ENCODE results near the gene PPT2. TPM values are rescaled to one million over a fixed set of nuclear protein-coding genes. Genes with fewer than 3 reads are reported as not detected.

PPT2 gene
- total and polyA plus RNA-seq, 2 of the 8 experiments (the other 6 are each of a cell fraction or from before 2014, with no cell fraction given): 24.1 to 39.5 TPM

DNA sequence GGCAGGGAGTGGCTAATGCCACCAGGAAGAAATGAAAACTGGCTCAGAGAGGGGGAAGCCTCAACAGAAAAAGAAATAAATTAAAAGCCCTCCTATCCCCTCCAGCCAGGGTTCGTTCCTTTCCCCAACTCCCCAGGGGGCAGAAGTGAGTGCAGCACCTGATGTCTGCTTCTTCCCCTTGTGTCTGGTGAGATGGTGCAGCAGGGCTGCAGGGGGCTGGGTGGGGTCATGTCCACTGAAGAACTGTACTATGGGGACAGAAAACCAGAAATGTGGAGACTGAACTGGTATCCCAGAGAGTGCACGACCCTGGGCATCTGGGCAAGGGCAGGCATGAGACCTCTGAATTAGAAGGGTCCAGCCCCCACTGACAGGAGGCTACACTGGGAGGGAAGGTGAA, 14.4 kb downstream of the PPT2 start:
- no peak for FAIRE-seq
- H3K9ac ChIP-seq (replicated peaks in 1 of 4; ENCODE audit: extremely low read depth in 1 of 4, low read depth in 3 of 4, low read length in 3 of 4): no peak overlapping the region
- H3K4me2 ChIP-seq (ENCODE audit: insufficient read depth in 1 of 2, low read depth in 2 of 2, low read length in 2 of 2): no peak overlapping the region
- H2AK5ac ChIP-seq (ENCODE audit: low read depth, low read length): no peak overlapping the region
- H2BK5ac ChIP-seq (ENCODE audit: low read depth, low read length): no peak overlapping the region
- H3K4ac ChIP-seq (replicated peaks; ENCODE audit: insufficient read length, low read depth, low read length): no peak overlapping the region
- no peak overlapping the region for H2AFZ ChIP-seq (ENCODE audit: low read length)
- H2BK120ac ChIP-seq (replicated peaks; ENCODE audit: low read depth, low read length): no peak overlapping the region
- H3K4me3 ChIP-seq (ENCODE audit: extremely low read depth in 1 of 4, insufficient read depth in 2 of 4, low read depth in 3 of 4, low read length in 4 of 4): no peak overlapping the region
- peaks cover 1 to 9% (median 3%) of the 10 kb centered on the region in 4 experiments; a peak in 5 of 7 replicates for H3K4me1 ChIP-seq (replicated peaks in 1 of 4; ENCODE audit: control insufficient read depth in 3 of 4, insufficient read depth in 4 of 4, low read length in 3 of 4)
- no peak overlapping the region for H3K14ac ChIP-seq (ENCODE audit: insufficient read length)
- CTCF ChIA-PET (ENCODE audit: partially characterized antibody): interaction anchor here (1.1 to 6.7 kb wide), 6 partner anchors 10 to 54 kb away, joined by 3 to 72 read pairs (median 8); no protein-coding TSS in a partner anchor
- H2BK12ac ChIP-seq (ENCODE audit: low read depth, low read length): no peak overlapping the region
- no peak overlapping the region for H3K27ac ChIP-seq (ENCODE audit: low read depth, low read length)
- no peak overlapping the region for H2BK15ac ChIP-seq (ENCODE audit: low read length)
- no peak overlapping the region for H4K5ac ChIP-seq (ENCODE audit: insufficient read length, low read depth, low read length)
- no peak overlapping the region for H3K23ac ChIP-seq (ENCODE audit: insufficient read length)
- 88% methylated on average over 2 of the region's 2 CpGs; no CpG with 5 or more reads in 1 of the 2 experiments for WGBS, 2 experiments (ENCODE audit: extremely low coverage in 1 of 2, insufficient coverage in 1 of 2, insufficient read length in 1 of 2, insufficient replicate concordance in 2 of 2, low coverage in 1 of 2, low lambda C conversion rate in 2 of 2, missing lambda C conversion rate in 1 of 2)
- no peaks in the 10 kb centered on the region for H3K23me2 ChIP-seq (ENCODE audit: low read depth, low read length)
- POLR2A ChIA-PET (ENCODE audit: partially characterized antibody): interaction anchor here (0.9 to 6.8 kb wide), 10 partner anchors 8 to 198 kb away, joined by 3 to 49 read pairs (median 4); partner anchors contain the start of genes AGPAT1, FKBPL, PRRT1 and TNXB
- H3K36me3 ChIP-seq (ENCODE audit: control insufficient read depth in 2 of 4, insufficient read depth in 4 of 4, low read length in 3 of 4): peaks cover 4 to 41% (median 32%) of the 10 kb centered on the region in 4 experiments
- H3K27me3 ChIP-seq (replicated peaks in 1 of 4; ENCODE audit: control insufficient read depth in 3 of 4, extremely low read depth in 1 of 4, insufficient read depth in 3 of 4, low read length in 3 of 4): no peaks in the 10 kb centered on the region
- H3K79me2 ChIP-seq (ENCODE audit: control insufficient read depth in 1 of 2, insufficient read depth in 2 of 2, low read length in 2 of 2): peaks cover 0 to 13% of the 10 kb centered on the region in 2 experiments; a peak in 3 of 4 replicates
- H4K8ac ChIP-seq (ENCODE audit: extremely low read depth, insufficient read depth, low read length): no peak overlapping the region
- no peak for DNase-seq (ENCODE audit: low read depth in 1 of 2, low spot score in 2 of 2)
- H4K20me1 ChIP-seq (replicated peaks in 1 of 2; ENCODE audit: control insufficient read depth in 1 of 2, insufficient read depth in 2 of 2, low read length in 2 of 2): peaks cover 2 to 7% of the 10 kb centered on the region in 2 experiments
- H2BK20ac ChIP-seq (ENCODE audit: low read length): no peak overlapping the region
- H3K18ac ChIP-seq (ENCODE audit: extremely low read depth, low read length): no peak overlapping the region
- H3K56ac ChIP-seq (replicated peaks; ENCODE audit: insufficient read length, low read depth, low read length): no peak overlapping the region
- no peaks in the 10 kb centered on the region for H3K9me3 ChIP-seq (ENCODE audit: insufficient read depth in 2 of 2, low read depth in 1 of 2, low read length in 1 of 2)
- H3K79me1 ChIP-seq (ENCODE audit: low read depth, low read length): no peaks in the 10 kb centered on the region; the same call in 1 of the 2 replicates
- no peak overlapping the region for H4K91ac ChIP-seq (replicated peaks; ENCODE audit: insufficient read length, low read length)
- TF ChIP-seq NRF1 (IDR thresholded peaks at IDR 0.05; ENCODE audit: low read depth, low read length) (no peak), GTF2F1 (IDR thresholded peaks at IDR 0.05; ENCODE audit: borderline replicate concordance, low read depth, low read length) (no peak), BACH1 (IDR thresholded peaks at IDR 0.05; ENCODE audit: low read length) (no peak), MAFK (IDR thresholded peaks at IDR 0.05; ENCODE audit: low read depth, low read length) (no peak), KDM5A (IDR thresholded peaks at IDR 0.05; ENCODE audit: low read length) (no peak), NANOG (IDR thresholded peaks at IDR 0.05; ENCODE audit: insufficient read depth, low read depth, low read length, poor library complexity, severe bottlenecking) (no peak), EZH2 (IDR thresholded peaks at IDR 0.05; ENCODE audit: low read depth, low read length, severe bottlenecking) (no peak), TCF12 (IDR thresholded peaks at IDR 0.05; ENCODE audit: low read depth, low read length) (no peak)
- TF ChIP-seq, protein P1, sequence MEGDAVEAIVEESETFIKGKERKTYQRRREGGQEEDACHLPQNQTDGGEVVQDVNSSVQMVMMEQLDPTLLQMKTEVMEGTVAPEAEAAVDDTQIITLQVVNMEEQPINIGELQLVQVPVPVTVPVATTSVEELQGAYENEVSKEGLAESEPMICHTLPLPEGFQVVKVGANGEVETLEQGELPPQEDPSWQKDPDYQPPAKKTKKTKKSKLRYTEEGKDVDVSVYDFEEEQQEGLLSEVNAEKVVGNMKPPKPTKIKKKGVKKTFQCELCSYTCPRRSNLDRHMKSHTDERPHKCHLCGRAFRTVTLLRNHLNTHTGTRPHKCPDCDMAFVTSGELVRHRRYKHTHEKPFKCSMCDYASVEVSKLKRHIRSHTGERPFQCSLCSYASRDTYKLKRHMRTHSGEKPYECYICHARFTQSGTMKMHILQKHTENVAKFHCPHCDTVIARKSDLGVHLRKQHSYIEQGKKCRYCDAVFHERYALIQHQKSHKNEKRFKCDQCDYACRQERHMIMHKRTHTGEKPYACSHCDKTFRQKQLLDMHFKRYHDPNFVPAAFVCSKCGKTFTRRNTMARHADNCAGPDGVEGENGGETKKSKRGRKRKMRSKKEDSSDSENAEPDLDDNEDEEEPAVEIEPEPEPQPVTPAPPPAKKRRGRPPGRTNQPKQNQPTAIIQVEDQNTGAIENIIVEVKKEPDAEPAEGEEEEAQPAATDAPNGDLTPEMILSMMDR (IDR thresholded peaks at IDR 0.05; ENCODE audit: control extremely low read depth in 1 of 3, insufficient read depth in 1 of 3, low read depth in 1 of 3, low read length in 3 of 3): no peak
- TF ChIP-seq, protein P2, sequence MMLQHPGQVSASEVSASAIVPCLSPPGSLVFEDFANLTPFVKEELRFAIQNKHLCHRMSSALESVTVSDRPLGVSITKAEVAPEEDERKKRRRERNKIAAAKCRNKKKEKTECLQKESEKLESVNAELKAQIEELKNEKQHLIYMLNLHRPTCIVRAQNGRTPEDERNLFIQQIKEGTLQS (IDR thresholded peaks at IDR 0.05; ENCODE audit: insufficient read depth, low read depth, low read length): no peak

Data from H1 (cell line).